Kidney glomerular epithelial cell (primary cell): ENCODE results near the gene INPP5A.

Experiments
- DNase-seq: peaks from one replicate; lab custom pipeline; 2025; lab: John Stamatoyannopoulos, UW

Gene INPP5A

DNA sequence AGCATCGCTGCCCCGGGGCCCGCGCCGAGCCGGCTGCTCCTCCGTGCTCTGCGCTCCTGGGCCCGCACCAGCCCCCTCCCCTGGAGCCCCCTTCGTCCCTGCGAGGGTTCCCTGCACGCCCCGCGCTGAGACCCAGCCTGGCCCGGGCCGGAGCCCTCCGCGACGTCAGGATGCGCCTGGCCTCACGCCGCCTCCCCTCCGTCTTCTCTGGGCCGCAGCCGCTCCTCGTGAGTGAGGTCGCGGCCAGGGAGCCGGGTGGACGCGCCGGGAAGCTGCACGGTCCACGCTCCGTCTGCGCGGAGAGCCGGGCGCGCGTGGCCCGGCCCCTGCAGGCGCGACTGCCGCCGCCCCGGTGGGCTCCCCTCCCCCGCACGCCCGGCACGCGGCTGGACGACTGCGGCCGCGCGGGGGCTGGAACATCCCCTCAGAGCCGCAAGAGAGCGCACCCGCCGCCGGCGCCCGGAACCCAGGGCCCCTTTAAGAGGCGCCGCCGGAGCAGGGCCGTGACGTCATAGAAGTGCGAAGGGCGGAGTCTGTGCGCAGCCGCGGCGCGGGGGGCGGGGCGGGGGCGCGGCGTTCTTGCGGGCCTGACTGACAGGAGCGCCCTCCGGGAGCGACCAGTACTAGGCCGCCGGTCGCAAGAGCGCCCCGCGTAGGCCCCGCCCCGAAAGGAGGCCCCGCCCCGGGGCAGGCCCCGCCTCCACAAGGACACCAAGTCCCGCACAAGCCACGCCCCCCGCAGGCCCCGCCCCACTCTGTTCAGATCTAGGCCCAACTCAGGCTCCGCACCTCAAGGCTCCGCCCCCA lies 507 bp upstream of the INPP5A start:
- DNase-seq: peak; percentile 100

DNA sequence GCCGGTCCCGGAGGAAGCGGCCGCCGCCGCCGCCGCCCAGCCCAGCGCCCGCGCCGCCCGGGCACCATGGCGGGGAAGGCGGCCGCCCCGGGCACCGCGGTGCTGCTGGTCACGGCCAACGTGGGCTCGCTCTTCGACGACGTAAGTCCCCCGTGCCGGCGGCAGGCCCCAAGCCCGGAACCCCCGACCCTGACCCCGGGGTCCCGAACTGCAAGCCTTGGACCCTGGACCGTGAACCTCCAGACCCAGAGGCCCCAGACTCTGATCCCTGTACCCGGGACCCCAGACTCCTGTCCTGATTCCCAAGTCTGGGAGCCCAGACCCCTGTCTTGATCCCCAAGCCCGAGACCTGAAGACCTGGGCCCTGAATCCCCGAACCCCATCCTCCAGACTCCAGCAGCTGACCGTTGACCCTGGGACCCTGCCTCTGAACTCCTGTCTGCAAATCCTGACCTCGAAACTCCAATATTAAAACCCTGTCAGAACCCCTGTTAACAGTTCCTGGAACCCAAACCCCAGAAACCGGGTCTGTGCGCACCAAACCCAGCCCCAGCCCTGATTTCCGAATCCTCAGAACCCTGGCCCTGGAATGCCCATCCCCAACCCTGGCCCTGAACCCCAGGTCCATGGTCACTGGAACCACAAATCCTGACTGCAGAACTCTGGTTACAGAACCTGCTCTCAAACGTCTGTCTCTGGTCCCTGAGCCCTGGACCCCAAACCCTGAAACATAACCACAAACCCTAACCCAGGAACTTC lies 623 bp downstream of the INPP5A start:
- DNase-seq: no peak

DNA sequence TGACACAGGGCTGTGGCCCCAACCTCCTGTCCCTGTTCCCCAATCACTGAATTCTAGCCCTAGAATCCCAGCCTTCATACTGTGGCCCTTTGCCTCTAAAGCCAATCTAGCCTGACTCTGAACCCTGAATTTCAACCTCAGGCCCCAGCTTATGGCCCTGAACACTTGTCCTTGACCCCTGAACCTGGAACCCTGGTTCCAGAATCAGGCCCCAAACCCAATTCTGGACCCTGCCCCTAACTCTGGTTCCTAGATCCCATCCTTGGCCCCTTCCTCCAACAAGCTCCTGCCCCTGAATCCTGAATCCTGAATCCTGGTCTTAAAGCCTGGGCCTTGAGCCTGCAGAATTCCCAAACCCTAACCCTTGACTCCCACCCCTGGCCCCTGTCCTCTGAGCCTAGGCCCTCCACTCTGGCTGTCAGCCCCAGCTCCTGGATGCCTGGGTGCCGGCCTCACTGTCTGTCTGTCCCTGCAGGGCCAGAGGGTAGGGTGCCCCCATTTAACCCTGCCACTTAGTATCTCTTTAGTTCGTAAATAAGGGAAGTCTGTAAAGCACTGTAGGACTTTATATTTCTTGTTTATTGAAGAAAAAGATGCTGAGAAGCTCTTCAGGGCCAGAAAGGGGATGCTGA lies 1.3 kb downstream of the INPP5A start:
- no peak for DNase-seq

DNA sequence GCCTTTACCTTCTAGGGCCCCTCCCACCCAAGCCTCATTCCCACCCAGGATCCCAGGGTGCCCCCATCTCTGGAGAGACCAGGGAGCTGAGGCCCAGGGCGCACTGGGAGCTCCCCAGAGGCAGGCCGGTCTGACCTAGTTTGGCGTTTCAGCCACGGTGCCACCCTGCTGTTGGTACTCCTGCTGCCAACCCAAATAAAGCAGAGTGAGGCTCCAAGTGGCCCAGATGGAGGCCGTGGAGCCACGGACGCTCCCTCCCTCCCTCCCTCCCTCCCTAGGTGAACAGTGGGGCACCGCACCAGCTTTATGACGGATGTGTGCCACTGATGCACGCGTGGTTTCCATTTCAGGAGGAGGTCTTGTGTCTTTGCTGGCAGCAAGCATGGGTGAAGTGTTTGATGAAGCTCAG lies 1.8 kb downstream of the INPP5A start:
- DNase-seq: no peak

DNA sequence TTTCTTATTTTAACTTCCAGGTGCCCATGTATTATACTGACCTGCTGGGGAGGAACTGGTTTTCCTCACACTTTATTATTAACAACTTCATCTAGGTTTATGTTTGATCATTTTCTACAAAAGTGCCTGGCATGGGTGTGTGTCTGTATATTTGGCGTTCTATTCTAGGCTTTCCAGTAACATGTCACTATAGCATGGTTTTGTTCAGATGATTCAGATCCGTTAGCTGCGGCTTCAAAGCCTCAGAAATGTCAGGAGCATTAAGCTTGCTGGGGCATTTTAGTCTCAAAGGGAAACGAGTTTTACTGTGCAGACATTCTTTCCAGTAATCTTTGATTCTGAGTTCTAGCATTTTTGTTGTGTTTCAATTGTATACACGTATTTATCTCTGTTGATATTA lies 2.3 kb downstream of the INPP5A start:
- DNase-seq: no peak

DNA sequence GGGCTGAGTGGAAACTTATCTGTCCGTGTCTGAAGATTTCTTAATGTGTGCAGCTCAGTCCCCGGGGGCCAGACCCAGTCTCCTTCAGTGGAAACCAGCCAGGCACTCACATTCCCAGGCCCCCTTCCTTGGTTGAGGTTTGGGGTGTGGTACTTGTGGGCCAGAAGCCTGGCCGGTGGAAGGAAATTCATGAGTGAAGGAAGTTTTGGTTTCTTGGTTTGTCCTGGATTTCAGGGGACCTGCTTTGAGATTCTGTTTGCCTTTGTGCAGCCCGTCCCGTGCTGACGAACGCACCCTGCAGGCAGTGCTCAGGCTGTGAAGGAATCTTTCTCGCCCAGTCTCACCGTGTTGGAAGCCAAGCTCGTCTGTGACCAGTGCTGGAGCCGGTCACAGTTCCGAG lies 2.9 kb downstream of the INPP5A start:
- DNase-seq: no peak

DNA sequence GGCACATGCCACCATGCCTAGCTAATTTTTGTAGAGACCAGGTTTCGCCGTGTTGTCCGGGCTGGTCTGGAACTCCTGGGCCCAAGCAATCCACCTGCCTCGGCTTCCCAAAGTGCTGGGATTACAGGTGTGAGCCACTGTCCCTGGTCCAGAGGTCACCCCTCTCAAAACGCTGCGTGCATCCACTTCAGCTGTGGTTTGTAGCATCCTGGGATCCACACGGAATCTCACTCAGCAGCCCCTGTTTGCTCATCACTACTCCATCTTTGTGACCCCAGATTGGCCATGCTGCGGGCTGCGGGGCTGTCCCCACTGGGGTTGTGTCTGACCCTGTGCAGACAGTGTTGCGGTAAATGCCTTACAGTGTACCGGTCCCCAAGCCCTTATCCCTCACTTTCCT lies 3.5 kb downstream of the INPP5A start:
- DNase-seq: no peak

DNA sequence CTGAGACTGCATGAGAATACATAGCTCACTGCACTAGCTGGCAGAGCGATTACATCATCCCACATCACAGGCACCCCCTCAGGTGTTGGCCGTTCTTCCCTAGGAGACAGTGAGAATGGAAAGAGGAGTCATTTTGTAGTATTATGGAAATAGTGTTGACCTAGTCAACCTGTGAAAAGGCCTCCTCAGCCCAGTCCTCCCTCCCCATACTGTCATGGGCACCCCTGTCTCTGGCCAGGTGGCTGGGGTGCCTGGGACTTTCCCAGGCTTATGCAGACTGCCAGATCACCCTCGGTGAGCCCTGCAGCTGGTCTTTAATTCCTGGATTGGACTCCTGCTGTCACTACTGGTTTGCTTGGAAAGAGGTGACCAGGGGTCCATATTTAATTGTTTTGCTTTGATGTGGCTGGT lies 4.0 kb downstream of the INPP5A start:
- peak; percentile 9 for DNase-seq

DNA sequence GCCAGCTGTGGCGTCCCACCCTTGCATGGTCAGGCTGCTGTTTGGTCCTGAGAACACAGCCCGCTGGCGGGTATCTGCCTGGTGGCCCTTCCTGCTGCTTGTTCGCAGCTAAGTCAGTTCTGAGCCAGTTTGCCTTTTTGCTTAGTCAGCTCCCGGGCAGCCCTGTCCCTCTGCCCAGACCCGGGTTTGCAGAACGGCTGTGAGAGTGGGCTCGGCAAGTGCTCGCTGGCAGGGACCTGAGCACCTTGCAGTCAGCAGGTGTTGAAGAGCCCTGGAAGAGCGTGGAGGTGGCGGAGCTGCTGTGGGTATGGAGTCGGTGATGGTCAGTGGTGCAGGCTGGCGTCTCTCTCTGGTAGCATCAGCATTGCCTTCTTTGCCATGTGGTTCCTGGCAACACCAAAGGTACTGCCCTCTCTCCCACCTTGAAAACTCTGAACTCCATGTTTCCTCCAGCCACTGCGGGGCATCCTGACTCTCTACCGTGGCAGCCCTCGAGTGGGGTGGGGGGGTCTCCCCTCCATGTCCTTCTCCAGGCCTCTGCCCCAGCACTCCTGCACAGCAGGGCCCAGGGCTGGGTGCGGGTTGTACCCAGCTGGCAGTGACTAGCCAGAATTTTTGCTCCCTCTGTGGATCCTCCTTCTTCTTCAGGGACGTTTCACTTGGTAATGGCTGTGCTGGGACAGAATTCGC lies 4.6 kb downstream of the INPP5A start:
- DNase-seq: no peak

DNA sequence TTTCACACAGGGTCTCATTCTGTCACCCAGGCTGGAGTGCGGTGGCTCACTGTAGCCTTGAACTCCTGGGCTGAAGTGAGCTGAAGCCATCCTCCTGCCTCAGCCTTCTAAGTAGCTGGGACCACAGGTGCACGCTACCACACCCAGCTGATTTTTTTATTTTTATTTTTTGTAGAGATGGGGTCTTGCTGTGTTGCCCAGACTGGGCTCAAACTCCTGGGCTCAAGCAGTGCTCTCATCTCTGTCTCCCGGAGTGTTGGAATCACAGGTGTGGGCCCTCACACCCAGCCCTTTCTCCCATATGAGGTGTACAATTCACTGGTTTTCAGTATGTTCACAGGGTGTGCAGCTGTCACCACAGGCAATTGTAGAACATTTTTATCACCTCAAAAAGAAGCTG lies 5.2 kb downstream of the INPP5A start:
- no peak for DNase-seq

DNA sequence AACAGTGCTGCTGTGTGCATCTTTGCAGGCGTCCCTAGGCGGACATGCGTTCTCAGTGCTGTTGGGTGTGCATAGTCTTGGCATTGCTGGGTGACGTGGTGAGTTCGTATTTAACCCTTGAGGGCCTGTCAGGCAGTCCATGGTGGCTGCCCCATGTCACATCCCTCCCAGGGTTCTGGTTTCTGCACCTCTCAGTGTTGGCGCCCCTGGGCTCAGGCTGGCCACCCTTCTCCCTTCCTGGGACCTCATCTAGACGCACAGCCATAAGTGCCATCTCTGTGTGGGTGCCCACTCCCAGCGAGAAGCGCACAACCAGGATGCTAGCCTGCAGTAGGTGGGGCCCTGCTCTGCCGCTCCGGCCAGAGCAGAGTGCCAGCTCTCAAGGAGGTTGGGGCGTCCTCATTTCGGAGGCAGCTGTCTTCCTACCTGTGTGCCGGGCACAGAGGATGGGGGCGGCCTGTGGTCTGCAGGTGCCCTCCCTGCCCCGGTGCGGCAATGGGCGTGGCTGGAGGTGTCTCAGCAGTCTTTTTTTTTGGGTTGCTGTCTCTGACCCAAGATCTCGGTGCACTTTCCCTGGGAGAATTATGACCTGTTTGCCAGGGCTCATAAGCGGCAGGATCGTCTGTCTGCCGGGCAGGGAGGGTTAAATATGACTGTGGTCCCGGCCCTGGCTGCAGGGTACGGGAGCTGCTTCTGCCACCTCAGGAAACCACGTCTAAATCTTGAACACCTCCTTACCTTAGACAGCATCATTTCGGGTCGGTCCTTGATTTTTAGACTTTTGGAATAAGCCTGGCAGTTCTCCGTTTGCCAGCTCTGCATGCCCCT lies 6.5 kb downstream of the INPP5A start:
- no peak for DNase-seq

DNA sequence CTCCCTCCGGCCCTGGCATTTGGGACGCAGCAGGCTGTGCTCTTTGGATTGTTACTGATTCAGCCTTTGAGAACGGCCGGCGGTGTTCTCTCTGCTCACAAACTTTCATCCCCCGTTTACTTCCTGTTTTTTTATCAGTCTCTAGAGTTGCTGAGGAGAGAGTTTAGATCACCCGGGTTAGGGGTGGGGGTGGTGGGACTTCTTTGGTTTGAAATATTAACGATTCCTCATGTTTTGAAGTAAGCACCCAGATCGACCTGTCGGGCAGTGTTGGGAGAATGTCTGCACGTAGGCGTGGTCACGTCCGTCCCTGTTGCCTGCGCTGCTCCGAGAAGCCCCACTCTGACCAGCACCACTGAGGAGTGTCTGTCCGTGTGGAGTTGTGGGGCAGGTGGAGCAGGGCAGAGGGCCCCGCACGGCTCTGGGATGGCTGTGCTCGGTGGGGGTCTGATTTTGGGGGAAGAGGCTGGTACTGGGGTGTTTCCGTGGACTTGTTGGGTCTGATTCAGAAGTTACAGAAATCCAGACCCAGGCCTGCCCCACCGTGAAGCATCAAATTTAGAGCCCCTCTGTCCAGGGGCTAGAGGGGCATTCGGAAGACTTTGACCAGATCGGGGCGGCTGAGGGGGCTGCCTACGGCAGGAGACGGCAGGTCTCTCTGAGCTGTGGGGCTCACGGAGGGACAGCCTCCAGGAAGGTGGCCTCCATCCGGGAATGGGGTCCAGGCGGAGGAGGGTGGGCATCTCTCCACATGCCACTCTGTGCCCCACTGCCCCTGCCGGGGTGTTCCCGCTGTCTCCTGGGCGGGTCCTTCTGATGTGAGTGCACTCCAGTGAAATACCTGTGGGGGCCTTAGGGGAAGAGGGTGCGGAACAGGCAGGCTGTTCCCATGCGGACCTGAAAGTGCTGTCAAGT lies 7.4 kb downstream of the INPP5A start:
- DNase-seq: peak; percentile 25

DNA sequence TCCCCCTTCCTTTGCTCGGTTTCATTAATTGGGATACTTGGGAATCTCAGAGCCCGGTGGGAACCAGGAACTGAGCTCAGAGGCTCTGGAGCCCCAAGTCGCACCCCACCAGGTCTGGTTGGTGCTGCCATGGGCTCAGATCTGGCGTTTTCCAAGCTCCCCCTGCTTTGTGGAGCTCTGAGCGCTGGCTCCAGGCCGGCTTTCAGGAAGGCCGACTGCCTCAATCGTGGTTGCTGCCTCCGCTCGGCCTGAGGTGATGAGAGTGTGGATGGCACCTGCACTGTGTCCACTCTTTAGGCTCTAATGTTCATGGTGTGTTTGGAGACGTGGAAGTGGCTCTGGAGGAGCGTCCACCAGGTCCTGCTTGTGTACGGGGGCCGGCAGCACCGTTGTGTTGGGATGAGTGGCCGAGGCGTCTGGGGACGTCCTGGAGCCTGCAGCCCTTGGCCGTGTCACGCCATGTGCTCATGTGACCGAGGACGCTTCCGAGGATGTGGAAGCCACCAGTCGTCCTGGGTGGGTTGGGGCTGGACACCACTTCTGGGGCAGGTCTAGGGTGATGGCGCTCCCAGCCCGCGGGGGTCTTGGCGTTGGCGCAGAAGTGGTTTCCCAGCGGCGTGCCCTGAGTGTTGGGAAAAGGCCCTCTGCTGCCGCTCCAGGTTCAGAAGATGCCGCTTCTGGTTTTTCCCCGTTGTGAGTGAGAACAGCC lies 8.2 kb downstream of the INPP5A start:
- no peak for DNase-seq

DNA sequence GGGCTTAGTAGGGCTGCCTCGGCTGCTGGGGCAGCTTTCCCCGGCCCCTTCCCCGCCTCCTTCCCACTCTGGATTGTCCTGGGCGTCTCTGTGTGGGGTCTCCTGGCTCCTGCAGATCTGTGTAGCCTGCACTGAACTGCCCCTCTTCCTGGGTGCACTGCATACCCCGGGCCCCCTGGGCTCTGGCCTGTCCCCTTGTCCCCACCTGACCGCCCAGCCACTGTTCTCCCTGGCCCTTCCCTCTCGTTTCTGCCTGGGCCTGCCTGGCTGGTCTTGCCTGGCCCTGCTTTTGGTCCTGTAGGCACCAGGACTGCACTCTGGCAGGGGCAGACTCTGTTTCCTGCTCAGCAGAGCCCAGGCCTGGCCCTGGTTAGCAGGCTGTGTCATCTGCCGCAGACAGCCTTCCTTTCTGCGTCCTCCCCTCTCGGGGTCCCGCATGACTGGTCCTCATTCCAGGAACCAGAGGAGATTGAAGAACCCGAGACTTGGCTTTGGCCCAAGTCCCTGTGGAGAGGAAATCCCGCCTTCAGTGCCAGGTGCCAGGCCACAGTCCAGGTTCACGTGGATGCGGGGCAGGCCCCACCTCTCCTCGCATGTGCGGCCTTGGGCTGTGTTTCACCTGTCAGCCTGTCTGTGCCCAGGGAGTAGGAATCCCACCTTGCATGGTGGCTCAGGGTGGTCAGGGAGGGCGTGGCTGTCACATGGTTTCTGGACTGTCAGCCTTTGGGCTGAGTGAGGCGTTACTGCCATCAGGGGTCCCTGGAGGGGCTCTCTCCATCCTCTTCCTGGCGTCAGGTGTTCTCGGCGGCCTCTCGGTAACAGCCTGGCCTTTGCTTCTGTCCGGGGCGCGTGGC lies 9.2 kb downstream of the INPP5A start:
- peak; percentile 89 for DNase-seq

DNA sequence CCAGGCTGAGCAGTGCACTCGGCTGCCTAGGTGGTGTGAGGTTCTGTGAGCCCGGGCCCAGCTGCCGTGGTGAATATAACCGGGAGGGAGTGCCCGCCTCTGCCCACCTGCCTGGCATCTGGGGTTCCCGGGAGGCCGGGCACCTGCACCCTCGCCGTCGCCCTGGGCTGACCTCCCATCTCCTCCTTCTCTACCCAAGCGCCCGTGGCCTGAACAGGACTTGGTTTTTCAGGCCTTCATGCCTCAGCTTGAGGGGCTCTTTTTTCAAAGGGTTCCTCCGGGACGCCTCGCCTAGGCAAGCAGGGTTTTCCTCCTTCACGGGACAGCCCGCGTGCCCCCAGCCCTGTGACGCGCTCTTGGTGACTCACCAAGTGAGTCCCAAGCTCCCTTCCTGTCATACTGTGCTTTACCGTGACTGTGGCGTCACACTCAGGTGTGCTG lies 9.9 kb downstream of the INPP5A start:
- DNase-seq: no peak

DNA sequence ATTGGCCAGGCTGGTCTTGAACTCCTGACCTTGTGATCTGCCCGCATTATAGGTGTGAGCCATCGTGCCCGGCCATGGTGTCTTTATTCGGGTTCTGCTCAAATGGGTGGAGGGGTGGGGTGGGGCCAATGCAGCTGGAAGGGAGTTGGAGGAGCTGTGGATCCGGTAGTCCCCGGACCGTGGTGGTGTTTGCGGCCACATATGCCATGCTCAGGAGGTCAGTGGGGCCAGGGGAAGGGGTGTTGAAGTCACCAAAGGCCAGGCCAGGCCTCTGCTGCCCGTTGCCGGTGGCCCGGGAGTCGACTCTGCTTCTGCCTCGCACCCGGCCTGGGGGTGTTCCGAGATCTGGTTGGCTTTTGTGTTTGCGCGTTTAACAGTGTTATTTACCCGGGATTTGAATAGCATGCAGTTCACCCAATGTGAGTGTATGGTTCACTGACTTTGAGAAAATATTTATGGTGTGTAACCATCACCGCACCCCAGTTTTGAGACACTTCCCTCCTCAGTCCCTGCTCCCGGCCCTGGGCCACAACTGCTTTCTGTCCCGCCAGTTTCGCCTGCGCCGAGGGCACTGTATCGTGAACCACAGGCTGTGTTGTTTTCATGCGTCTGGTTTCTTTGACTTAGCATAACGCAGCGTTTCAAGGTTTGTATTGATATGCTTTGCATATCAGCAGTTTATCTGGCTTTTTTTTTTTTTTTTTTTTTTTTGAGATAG lies 10.7 kb downstream of the INPP5A start:
- no peak for DNase-seq

DNA sequence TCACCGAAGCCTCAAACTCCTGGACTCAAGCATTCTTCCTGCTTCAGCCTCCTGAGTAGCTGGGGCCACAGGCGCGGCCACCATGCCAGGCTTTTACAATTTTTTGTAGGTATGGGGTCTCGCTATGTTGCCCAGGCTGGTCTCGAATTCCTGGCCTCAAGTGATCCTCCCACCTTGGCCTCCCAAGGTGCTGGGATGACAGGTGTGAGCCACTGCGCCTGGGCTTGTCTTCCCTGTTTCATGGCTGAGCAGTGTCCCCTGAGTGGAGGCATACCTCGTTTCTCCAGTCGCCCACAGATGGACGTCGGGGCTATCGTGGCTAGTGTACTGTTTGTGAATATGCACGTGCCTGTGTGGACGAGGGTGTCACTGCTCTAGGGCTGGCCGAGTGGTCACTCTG lies 11.3 kb downstream of the INPP5A start:
- no peak for DNase-seq

DNA sequence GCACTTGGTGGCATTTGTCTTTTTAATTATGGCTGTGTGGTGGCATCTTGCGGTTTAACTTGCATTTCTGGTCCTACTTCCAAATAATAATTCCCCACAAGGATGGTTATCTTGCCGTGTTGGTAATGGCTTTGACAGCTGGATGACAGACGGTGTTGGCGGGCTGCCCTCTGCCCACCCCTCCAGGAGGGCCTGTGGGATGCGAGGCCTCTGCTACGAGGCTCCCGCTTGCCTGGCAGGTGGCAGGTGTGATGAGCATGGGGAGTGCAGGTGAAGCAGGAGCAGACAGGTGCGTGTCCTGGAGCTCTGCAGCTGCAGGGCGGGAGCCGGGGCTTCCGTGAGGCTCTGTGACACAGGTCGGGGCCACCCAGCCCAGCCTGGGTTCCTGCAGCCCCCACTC lies 11.8 kb downstream of the INPP5A start:
- DNase-seq: no peak
